Measurements from ENCODE around the gene LCN12. TPM values are rescaled to one million over a fixed set of nuclear protein-coding genes. Genes with fewer than 3 reads are reported as not detected.

The LCN12 gene
- polyA plus RNA-seq, 1 donor from 2014 or later, result 2.9 TPM

DNA sequence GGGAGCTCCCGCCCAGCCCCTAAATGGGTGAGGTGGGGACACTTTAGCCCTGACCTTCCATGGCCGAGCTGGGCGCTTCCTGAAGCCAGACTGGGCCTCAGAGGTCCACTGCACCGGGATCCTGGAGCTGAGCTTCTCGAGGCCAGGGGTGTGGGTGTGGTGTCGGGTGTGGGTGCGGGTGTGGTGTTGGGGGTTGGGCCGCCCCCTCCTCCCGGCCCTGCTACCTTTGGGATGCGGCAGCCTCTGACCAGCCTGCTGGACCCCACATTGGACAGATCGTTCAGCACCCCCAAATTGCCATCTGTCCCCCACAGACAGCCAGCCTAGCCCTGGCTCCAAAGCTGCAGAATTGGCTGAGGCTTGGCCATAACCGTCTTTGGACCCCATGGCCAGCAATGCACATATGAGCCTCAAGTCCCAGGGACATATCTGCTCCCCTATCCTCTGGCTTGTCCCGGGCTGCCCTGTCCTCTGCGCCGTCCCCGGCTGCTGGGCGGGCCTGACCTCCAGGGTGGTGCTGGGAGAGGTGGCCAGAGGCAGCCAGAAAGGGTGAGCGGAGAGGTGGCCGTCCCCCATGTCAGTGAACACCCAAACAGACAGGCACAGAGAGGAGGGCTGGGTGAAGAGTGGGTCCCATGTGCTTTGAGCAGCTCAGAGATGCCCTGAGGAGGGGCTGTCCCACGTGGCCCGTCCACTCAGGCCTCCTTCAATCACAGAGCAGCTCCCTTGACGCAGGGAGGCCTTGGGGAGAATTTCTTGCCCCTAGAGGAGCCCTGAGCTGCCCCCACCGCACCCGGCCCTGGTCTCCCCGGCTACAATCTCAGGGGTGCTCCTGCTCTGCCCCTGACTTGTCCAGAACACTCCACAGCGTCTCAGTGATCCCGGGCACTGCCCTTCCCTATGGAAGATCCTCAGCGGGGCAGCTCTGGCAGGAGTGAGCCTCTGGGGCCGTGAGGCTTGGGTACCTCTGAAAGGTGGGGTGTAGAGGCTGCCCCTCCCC is 21.8 kb downstream of the LCN12 start:
- H3K9me2 ChIP-seq (ENCODE audit: insufficient read depth, low read length), result no peaks in the 10 kb centered on the region
- H3K79me2 ChIP-seq (replicated peaks; ENCODE audit: insufficient read depth, low read length), result no peaks in the 10 kb centered on the region
- no peak overlapping the region for H3K4me3 ChIP-seq (ENCODE audit: low read length)
- H4K20me1 ChIP-seq (ENCODE audit: insufficient read depth), result no peaks in the 10 kb centered on the region
- H3K36me3 ChIP-seq (ENCODE audit: insufficient read depth, low read length), result no peaks in the 10 kb centered on the region
- no peak overlapping the region for H2AFZ ChIP-seq (ENCODE audit: low read depth, low read length)
- H3F3A ChIP-seq (ENCODE audit: insufficient read depth, low read length, poor library complexity, severe bottlenecking), result no peaks in the 10 kb centered on the region
- H3K27me3 ChIP-seq (ENCODE audit: insufficient read depth, low read depth, low read length), result peaks cover 11% of the 10 kb centered on the region
- H3K9ac ChIP-seq (ENCODE audit: low read length), result no peak overlapping the region
- H3K9me3 ChIP-seq (ENCODE audit: low read length), result no peaks in the 10 kb centered on the region
- H3K27ac ChIP-seq (ENCODE audit: low read length), result no peak overlapping the region
- no peak for TF ChIP-seq MXI1 (conservative IDR thresholded peaks at IDR 0.05; ENCODE audit: poor library complexity, severe bottlenecking)
- no peak for TF ChIP-seq SMC3 (conservative IDR thresholded peaks at IDR 0.05; ENCODE audit: poor library complexity)
- no peak for TF ChIP-seq EZH2 (IDR thresholded peaks at IDR 0.05; ENCODE audit: borderline replicate concordance, insufficient read depth, low read length, poor library complexity, severe bottlenecking)
- TF ChIP-seq TAF1 (IDR thresholded peaks at IDR 0.05; ENCODE audit: low read depth), result no peak
- no peak for TF ChIP-seq RAD21 (conservative IDR thresholded peaks at IDR 0.05)
- TF ChIP-seq EP300 (conservative IDR thresholded peaks at IDR 0.05; ENCODE audit: poor library complexity, severe bottlenecking), result no peak
- no peak for TF ChIP-seq REST (IDR thresholded peaks at IDR 0.05; ENCODE audit: borderline replicate concordance)
- TF ChIP-seq, protein P1, sequence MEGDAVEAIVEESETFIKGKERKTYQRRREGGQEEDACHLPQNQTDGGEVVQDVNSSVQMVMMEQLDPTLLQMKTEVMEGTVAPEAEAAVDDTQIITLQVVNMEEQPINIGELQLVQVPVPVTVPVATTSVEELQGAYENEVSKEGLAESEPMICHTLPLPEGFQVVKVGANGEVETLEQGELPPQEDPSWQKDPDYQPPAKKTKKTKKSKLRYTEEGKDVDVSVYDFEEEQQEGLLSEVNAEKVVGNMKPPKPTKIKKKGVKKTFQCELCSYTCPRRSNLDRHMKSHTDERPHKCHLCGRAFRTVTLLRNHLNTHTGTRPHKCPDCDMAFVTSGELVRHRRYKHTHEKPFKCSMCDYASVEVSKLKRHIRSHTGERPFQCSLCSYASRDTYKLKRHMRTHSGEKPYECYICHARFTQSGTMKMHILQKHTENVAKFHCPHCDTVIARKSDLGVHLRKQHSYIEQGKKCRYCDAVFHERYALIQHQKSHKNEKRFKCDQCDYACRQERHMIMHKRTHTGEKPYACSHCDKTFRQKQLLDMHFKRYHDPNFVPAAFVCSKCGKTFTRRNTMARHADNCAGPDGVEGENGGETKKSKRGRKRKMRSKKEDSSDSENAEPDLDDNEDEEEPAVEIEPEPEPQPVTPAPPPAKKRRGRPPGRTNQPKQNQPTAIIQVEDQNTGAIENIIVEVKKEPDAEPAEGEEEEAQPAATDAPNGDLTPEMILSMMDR (IDR thresholded peaks at IDR 0.05; ENCODE audit: poor library complexity, severe bottlenecking), result no peak
- no peak for TF ChIP-seq POLR2AphosphoS5 (IDR thresholded peaks at IDR 0.05)
- H3K4me2 ChIP-seq (ENCODE audit: low read length), result no peak overlapping the region

GRCh38 chr9:136974817-136975535 is 22.9 kb downstream of the LCN12 start:
- H3K79me2 ChIP-seq (replicated peaks; ENCODE audit: insufficient read depth, low read length), result no peaks in the 10 kb centered on the region
- H3K4me3 ChIP-seq (ENCODE audit: low read length), result no peak overlapping the region
- no peaks in the 10 kb centered on the region for H3K36me3 ChIP-seq (ENCODE audit: insufficient read depth, low read length)
- no peak overlapping the region for H2AFZ ChIP-seq (ENCODE audit: low read depth, low read length)
- no peak for TF ChIP-seq RAD21 (conservative IDR thresholded peaks at IDR 0.05)
- no peak for TF ChIP-seq EZH2 (IDR thresholded peaks at IDR 0.05; ENCODE audit: borderline replicate concordance, insufficient read depth, low read length, poor library complexity, severe bottlenecking)
- no peak for TF ChIP-seq POLR2AphosphoS5 (IDR thresholded peaks at IDR 0.05)
- TF ChIP-seq, protein P1 (IDR thresholded peaks at IDR 0.05; ENCODE audit: poor library complexity, severe bottlenecking), result no peak
- no peak for TF ChIP-seq REST (IDR thresholded peaks at IDR 0.05; ENCODE audit: borderline replicate concordance)
- no peak for TF ChIP-seq MXI1 (conservative IDR thresholded peaks at IDR 0.05; ENCODE audit: poor library complexity, severe bottlenecking)
- no peak for TF ChIP-seq SMC3 (conservative IDR thresholded peaks at IDR 0.05; ENCODE audit: poor library complexity)
- no peak for TF ChIP-seq EP300 (conservative IDR thresholded peaks at IDR 0.05; ENCODE audit: poor library complexity, severe bottlenecking)
- TF ChIP-seq TAF1 (IDR thresholded peaks at IDR 0.05; ENCODE audit: low read depth), result no peak
- no peak overlapping the region for H3K4me2 ChIP-seq (ENCODE audit: low read length)
- no peaks in the 10 kb centered on the region for H3K9me2 ChIP-seq (ENCODE audit: insufficient read depth, low read length)
- H3K9ac ChIP-seq (ENCODE audit: low read length), result no peak overlapping the region
- H3K27me3 ChIP-seq (ENCODE audit: insufficient read depth, low read depth, low read length), result peaks cover 11% of the 10 kb centered on the region
- H3K9me3 ChIP-seq (ENCODE audit: low read length), result no peaks in the 10 kb centered on the region
- no peaks in the 10 kb centered on the region for H3F3A ChIP-seq (ENCODE audit: insufficient read depth, low read length, poor library complexity, severe bottlenecking)
- no peak overlapping the region for H3K27ac ChIP-seq (ENCODE audit: low read length)
- no peaks in the 10 kb centered on the region for H4K20me1 ChIP-seq (ENCODE audit: insufficient read depth)

Data from neural cell (in vitro differentiated cells).